Gastroesophageal sphincter (tissue), 2 donors: ENCODE measurements around the gene EMP2.

Source experiments
- POLR2A ChIP-seq, 2 donors: fragments of 450-650 bp; IDR thresholded peaks; one replicate each; pipeline ENCODE4 v1.6.1; 2017; ENCODE audit warnings: antibody characterized with exemption in 2 of 2, mild to moderate bottlenecking in 2 of 2, moderate library complexity in 1 of 2
- POLR2AphosphoS5 ChIP-seq: sonication (generic); formaldehyde crosslinking; IDR thresholded peaks from one replicate; pipeline ENCODE4 v1.6.1; 2017; ENCODE audit warnings: antibody characterized with exemption

DNA sequence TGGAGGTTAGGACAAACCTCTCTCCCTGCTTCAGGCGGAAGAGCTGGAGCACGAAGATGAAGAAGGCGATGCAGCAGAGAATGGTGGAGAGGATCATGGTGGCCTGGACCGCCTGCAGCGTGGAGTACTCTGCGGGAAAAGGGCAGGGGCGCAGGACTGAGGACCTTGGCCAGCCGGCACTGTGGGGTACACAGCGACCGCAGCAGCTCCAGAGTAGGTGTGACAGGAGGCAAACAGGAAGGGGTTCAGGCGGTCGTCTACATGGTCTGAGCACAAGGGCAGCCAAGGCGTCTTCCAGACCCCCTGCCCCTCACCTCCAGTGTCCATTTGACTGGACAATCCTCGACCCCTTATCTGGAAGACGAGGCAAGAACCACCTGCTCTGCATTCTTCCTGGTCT is 42.5 kb downstream of the EMP2 start:
- no peak for TF ChIP-seq POLR2A (IDR thresholded peaks at IDR 0.05)
- TF ChIP-seq POLR2AphosphoS5 = no peak
